Neural crest cell (in vitro differentiated cells): Measurements from ENCODE around the gene HBE1. TPM values are rescaled to one million over a fixed set of nuclear protein-coding genes. Genes with fewer than 3 reads are reported as not detected.
"Not testable (repeated sequence)": the region's sequence is repeated elsewhere in the genome, so short reads cannot be mapped to it uniquely, and the experiment has no call there.

ENCODE experiments used
- DNase-seq: peaks from one replicate; pipeline ENCODE4 v3.0.0; 2021; ENCODE audit warnings: low read depth, mixed read lengths, low spot score
- H3K27ac Mint-ChIP-seq: one replicate; pipeline ENCODE4 v1.8.0; 2021; ENCODE audit warnings: mild to moderate bottlenecking, mixed read lengths; ENCODE audit not compliant: unreplicated experiment
- H3K27me3 Mint-ChIP-seq: 2 replicates; pipeline ENCODE4 v1.8.0; 2021; ENCODE audit warnings: low read depth, mild to moderate bottlenecking, mixed read lengths
- H3K36me3 Mint-ChIP-seq: 2 replicates; pipeline ENCODE4 v1.8.0; 2021; ENCODE audit warnings: low read depth, mild to moderate bottlenecking, mixed read lengths
- H3K4me1 Mint-ChIP-seq: 2 replicates; pipeline ENCODE4 v1.8.0; 2021; ENCODE audit warnings: mixed read lengths
- H3K4me3 Mint-ChIP-seq: one replicate; pipeline ENCODE4 v1.8.0; 2021; ENCODE audit warnings: mild to moderate bottlenecking, mixed read lengths
- H3K9me3 Mint-ChIP-seq: 2 replicates; pipeline ENCODE4 v1.8.0; 2021; ENCODE audit warnings: mixed read lengths
- total RNA-seq: library from RNA; stranded (reverse); gene quantifications from 2 replicates; pipeline ENCODE4 v1.2.1, GENCODE V29; 2021
- TF ChIP-seq, protein P1 (sequence below): fragments of 200-600 bp; sonication (generic); conservative IDR thresholded peaks from 2 replicates; pipeline ENCODE4 v1.5.0; 2021; ENCODE audit warnings: antibody characterized with exemption, mild to moderate bottlenecking

HBE1 gene
- total RNA-seq, 1 donor from 2014 or later = 0.56 TPM

DNA sequence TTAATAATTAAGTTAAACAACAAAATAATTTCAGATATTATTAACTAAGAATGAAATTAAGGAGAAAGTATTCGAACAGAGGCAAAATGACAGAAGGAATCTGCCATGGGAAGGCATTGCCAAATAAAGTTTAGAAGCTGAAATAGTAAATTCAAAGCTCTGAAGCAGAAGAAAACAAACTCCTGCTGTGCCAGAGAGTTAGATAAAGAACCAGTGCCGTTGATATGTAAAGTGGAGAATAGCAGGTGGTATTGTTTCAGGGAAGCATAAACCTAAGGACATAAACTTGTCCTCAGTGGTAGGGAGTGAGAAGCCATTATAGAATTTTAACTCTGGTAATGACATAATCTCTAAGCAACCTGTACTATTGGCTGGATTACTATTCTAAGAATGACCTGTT, 12.4 kb downstream of the HBE1 start:
- H3K4me3 Mint-ChIP-seq = no peak overlapping the region
- TF ChIP-seq, protein P1, sequence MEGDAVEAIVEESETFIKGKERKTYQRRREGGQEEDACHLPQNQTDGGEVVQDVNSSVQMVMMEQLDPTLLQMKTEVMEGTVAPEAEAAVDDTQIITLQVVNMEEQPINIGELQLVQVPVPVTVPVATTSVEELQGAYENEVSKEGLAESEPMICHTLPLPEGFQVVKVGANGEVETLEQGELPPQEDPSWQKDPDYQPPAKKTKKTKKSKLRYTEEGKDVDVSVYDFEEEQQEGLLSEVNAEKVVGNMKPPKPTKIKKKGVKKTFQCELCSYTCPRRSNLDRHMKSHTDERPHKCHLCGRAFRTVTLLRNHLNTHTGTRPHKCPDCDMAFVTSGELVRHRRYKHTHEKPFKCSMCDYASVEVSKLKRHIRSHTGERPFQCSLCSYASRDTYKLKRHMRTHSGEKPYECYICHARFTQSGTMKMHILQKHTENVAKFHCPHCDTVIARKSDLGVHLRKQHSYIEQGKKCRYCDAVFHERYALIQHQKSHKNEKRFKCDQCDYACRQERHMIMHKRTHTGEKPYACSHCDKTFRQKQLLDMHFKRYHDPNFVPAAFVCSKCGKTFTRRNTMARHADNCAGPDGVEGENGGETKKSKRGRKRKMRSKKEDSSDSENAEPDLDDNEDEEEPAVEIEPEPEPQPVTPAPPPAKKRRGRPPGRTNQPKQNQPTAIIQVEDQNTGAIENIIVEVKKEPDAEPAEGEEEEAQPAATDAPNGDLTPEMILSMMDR = no peak
- H3K9me3 Mint-ChIP-seq = peaks cover 5% of the 10 kb centered on the region
- DNase-seq = no peak
- H3K27ac Mint-ChIP-seq = no peak overlapping the region
- H3K27me3 Mint-ChIP-seq = no peaks in the 10 kb centered on the region
- H3K36me3 Mint-ChIP-seq = no peaks in the 10 kb centered on the region
- H3K4me1 Mint-ChIP-seq = peaks cover 4% of the 10 kb centered on the region

DNA sequence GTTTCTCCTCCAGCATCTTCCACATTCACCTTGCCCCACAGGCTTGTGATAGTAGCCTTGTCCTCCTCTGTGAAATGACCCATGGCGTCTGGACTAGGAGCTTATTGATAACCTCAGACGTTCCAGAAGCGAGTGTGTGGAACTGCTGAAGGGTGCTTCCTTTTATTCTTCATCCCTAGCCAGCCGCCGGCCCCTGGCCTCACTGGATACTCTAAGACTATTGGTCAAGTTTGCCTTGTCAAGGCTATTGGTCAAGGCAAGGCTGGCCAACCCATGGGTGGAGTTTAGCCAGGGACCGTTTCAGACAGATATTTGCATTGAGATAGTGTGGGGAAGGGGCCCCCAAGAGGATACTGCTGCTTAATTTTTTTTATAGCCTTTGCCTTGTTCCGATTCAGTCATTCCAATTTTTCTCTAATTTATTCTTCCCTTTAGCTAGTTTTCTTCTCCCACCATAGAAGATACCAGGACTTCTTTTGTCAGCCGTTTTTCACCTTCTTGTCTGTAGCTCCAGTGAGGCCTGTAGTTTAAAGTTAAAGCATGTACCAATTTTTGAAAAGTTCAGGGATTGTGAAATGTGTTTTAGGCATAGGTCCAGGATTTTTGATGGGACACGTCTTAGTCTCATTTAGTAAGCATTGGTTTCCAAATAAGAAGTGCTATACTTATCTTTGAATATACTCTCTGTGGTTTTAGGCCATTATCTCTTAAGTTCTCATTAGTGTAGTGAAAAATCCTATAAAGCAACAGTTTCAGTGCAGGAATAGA, 14.9 kb downstream of the HBE1 start, which contains the start of gene HBG2:
Gene HBG2, minus strand, starts transcription at position 136 of the 768 bp plus-strand sequence. Its CDS starts 53 bp downstream, at position 83.
- not testable (repeated sequence) for DNase-seq, H3K4me1 Mint-ChIP-seq, H3K4me3 Mint-ChIP-seq, H3K9me3 Mint-ChIP-seq, H3K36me3 Mint-ChIP-seq, H3K27me3 Mint-ChIP-seq, H3K27ac Mint-ChIP-seq

DNA sequence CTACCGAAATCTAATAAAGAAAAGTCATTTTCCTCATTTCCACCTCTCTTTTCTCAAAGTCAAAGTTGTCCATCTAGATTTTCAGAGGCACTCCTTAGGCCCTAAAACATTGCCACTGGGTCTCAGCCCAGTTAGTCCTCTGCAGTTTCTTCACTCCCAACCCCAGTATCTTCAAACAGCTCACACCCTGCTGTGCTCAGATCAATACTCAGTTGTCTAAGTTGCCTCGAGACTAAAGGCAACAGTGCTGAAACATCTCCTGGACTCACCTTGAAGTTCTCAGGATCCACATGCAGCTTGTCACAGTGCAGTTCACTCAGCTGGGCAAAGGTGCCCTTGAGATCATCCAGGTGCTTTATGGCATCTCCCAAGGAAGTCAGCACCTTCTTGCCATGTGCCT, 15.7 kb downstream of the HBE1 start:
- not testable (repeated sequence) for H3K9me3 Mint-ChIP-seq, DNase-seq, H3K36me3 Mint-ChIP-seq, H3K27me3 Mint-ChIP-seq, H3K4me1 Mint-ChIP-seq, H3K4me3 Mint-ChIP-seq, H3K27ac Mint-ChIP-seq

DNA sequence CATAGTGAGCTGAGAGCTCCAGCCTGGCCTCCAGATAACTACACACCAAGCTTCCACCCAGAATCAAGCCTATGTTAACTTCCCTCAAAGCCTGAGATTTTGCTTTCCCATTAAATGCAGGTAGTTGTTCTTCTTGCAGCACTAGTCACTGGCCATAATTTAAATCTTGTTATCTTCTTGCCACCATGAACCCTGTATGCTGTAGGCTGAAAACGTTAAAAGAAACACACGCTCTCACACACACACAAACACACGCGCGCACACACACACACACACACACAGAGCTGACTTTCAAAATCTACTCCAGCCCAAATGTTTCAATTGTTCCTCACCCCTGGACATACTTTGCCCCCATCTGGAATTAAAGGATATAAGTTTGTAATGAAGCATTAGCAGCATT, 16.3 kb downstream of the HBE1 start:
- H3K36me3 Mint-ChIP-seq, H3K9me3 Mint-ChIP-seq, DNase-seq, H3K4me1 Mint-ChIP-seq, H3K4me3 Mint-ChIP-seq, H3K27ac Mint-ChIP-seq, H3K27me3 Mint-ChIP-seq: not testable (repeated sequence)

DNA sequence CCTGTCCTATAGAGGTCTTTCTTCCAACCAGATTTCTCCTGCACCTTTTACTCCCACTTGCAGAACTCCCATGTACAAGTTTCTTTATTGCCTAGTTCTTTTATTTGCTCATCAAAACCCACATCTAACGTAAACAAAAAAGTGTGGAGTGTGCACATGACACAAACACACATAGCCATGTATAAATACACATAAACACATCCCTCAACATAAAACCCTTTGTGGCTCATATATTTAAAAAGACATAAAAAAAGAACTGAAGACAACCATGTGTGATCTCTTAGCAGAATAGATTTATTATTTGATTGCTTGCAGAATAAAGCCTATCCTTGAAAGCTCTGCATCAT, 16.9 kb downstream of the HBE1 start:
- Mint-ChIP-seq H3K9me3 (no peaks in the 10 kb centered on the region), H3K4me1 (peaks cover 4% of the 10 kb centered on the region), H3K27me3 (peaks cover 1% of the 10 kb centered on the region), H3K4me3 (no peak overlapping the region), H3K36me3 (no peaks in the 10 kb centered on the region), H3K27ac (no peak overlapping the region)
- TF ChIP-seq, protein P1 = no peak
- DNase-seq = no peak

DNA sequence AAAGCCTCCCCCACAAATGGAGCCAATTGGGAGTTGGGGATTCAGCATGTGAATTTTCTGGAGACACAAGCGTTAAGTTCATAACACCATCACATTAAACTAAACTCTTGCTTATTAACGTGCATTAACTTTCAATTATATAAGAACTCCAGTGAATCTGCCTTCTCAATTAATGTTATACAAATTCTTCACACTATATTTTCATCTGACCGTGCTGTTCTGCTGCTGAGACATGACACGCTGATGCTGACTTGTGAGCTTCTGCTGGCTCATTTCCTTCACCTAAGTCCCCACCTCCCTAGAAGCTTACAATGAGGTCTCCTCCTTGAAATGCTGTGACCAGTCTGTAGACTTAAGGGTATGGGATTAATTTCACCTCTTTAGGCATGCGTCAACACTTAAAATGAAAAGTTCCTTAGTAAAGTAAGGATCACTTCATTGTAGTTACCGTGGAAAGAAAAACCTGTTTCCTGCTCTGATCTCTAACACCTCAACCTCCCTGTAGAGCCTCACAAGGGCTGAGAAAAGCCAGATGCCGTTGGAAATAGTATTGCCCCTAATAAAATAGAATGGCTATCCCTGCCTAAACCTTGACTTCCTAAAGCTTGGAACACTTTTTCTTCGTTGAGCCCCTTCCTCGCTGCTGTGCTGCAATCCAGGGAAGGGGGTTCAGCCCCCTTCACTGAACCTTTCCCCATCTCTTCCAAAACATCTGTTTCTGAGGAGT, 17.4 kb downstream of the HBE1 start:
- H3K27me3 Mint-ChIP-seq = peaks cover 5% of the 10 kb centered on the region
- H3K27ac Mint-ChIP-seq = no peak overlapping the region
- H3K4me1 Mint-ChIP-seq = peaks cover under 1% of the 10 kb centered on the region
- H3K36me3 Mint-ChIP-seq = no peaks in the 10 kb centered on the region
- no peak overlapping the region for H3K4me3 Mint-ChIP-seq
- no peaks in the 10 kb centered on the region for H3K9me3 Mint-ChIP-seq
- no peak for DNase-seq
- TF ChIP-seq, protein P1 = no peak

DNA sequence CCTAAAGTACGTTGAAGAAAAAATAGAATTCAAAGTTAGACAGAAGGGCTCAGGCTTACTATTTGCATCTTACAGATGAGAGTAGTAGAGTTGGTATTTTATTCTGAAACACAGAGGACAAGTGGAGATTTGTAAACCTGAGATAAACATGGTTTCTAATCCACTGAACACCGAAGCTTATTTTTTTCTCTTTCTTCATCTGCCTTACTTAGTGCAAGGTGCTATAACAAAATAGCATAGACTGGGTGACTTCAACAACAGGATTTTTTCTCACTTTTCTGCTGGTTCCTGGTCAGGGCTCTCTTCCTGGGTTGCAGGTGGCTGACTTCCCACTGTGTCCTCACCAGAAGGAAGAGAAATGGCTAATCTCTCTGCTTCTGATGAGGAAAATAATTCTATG, 18.0 kb downstream of the HBE1 start:
- no peaks in the 10 kb centered on the region for H3K36me3 Mint-ChIP-seq
- TF ChIP-seq, protein P1 = no peak
- peaks cover 5% of the 10 kb centered on the region for H3K27me3 Mint-ChIP-seq
- no peak overlapping the region for H3K4me3 Mint-ChIP-seq
- no peak for DNase-seq
- no peaks in the 10 kb centered on the region for H3K9me3 Mint-ChIP-seq
- no peaks in the 10 kb centered on the region for H3K4me1 Mint-ChIP-seq
- no peak overlapping the region for H3K27ac Mint-ChIP-seq
